ENCODE data around the gene ANAPC13.

Gene ANAPC13, protein sequence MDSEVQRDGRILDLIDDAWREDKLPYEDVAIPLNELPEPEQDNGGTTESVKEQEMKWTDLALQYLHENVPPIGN

DNA sequence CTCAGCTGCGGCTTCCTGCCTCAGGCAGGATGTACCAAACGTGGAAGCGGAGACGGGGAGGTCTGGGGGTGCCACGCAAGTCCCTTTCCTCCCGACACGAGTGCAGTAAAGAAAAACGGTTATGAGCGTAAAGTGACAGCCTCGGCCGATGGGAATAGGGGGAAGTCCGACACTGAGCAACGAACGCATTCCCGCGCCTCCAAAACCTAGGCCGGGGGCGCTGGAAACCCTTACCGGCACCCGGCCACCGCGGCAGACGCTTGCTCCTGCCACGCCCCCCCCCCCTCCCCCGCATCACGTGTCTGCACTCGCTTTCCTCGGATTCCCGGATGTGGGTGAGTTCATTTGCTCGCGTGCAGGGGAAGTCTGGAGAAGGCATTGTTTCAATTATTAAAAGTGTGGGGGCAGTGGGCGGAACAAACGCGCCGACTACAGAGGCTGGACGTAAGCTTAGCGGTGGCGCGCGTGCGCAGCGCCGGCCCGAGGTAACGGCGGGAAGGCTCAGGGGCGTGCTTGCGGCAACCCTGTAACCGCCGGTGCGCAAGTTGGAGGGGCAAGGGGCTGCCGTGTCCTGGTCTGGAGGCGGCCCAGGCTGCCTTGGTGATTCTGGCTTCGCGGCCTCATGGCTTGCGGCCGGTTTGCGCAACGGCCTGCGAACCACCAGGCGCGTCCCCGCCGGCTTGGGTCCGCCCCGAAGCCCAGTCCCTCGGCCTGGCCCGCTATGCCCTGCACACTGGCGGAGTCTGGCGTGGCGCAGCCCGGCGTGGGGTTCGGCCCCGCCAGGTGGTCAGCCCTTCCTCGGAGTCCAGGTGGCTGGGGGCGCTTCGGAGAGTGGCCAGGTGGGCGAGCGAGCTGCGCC lies at the start of gene ANAPC13, which contains the start of gene CEP63:
TSS of gene ANAPC13 (minus strand) at position 268 of the 859 bp plus-strand sequence. CDS start 3,081 bp downstream, outside the sequence.
TSS of gene CEP63 (plus strand) at position 340 of the 859 bp plus-strand sequence. CDS start 9,264 bp downstream, outside the sequence.
- peaks cover 18% of the 10 kb centered on the region for H3K36me3 ChIP-seq (ENCODE audit: control insufficient read depth, low read depth, low read length)
- H3K4me1 ChIP-seq (ENCODE audit: control insufficient read depth, low read depth, low read length), result peaks cover 14% of the 10 kb centered on the region
- peak within 1 kb of the TSS; percentile 90 for H3K9ac ChIP-seq (ENCODE audit: low read length)
- peak within 1 kb of the TSS; percentile 98 for H3K4me3 ChIP-seq (ENCODE audit: low read length)
- no peaks in the 10 kb centered on the region for H3K27me3 ChIP-seq (ENCODE audit: control insufficient read depth, insufficient read depth, low read length)
- no peaks in the 10 kb centered on the region for H3K9me3 ChIP-seq (ENCODE audit: control insufficient read depth, low read depth, low read length)
- peak within 1 kb of the TSS; percentile 83 for H3K27ac ChIP-seq (ENCODE audit: low read length)

DNA sequence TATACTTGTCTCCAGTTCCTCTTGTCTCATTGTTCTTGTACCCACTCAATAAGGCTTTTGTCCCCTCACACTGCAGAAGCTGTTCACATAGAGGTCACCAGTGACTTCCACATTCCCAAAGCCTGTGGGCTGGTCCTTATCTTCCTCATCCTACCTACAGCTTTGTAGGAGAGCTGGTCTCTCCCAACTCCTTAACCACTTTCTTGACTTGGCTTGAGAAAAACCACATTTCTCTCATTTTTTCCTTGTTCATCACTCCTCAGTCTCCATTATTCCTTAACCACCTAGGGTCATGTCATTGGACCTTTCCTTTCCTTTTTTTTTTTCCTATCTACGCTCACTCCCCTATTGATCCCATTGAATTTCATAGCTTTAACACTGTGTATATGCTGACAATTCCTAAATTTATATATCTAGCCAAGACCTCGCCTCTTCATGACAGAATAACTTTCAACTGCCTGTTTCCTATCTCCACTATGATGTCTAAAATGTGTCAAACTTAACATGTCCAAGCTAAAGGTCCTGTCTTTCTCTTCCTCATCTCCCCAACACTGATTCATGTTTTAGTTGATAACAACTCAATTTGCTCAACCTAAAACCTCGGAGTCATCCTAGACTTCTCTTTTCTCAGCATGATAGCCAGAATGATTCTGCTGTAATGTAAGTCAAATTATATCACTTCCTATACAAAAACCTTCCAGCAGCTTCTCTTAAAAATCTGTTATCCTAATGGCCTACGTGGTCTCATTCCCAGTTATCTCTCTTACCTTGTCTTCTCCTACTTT lies 49.6 kb upstream of the ANAPC13 start:
- no peaks in the 10 kb centered on the region for H3K27me3 ChIP-seq (ENCODE audit: control insufficient read depth, insufficient read depth, low read length)
- no peak overlapping the region for H3K9ac ChIP-seq (ENCODE audit: low read length)
- H3K4me3 ChIP-seq (ENCODE audit: low read length), result no peak overlapping the region
- H3K36me3 ChIP-seq (ENCODE audit: control insufficient read depth, low read depth, low read length), result peaks cover 10% of the 10 kb centered on the region
- H3K4me1 ChIP-seq (ENCODE audit: control insufficient read depth, low read depth, low read length), result no peaks in the 10 kb centered on the region
- H3K9me3 ChIP-seq (ENCODE audit: control insufficient read depth, low read depth, low read length), result no peaks in the 10 kb centered on the region
- no peak overlapping the region for H3K27ac ChIP-seq (ENCODE audit: low read length)

- Histone ChIP-seq H3K4me3 (ENCODE audit: low read length) (no peak overlapping the region), H3K36me3 (ENCODE audit: control insufficient read depth, low read depth, low read length) (peaks cover 10% of the 10 kb centered on the region), H3K9ac (ENCODE audit: low read length) (no peak overlapping the region), H3K27me3 (ENCODE audit: control insufficient read depth, insufficient read depth, low read length) (no peaks in the 10 kb centered on the region), H3K9me3 (ENCODE audit: control insufficient read depth, low read depth, low read length) (no peaks in the 10 kb centered on the region), H3K4me1 (ENCODE audit: control insufficient read depth, low read depth, low read length) (no peaks in the 10 kb centered on the region), H3K27ac (ENCODE audit: low read length) (no peak overlapping the region)
Observed at GRCh38 chr3:134533493-134533892, 47.7 kb upstream of the ANAPC13 start.

GRCh38 chr3:134527538-134528186 lies 41.9 kb upstream of the ANAPC13 start:
- Histone ChIP-seq H3K27ac (ENCODE audit: low read length) (no peak overlapping the region), H3K36me3 (ENCODE audit: control insufficient read depth, low read depth, low read length) (no peaks in the 10 kb centered on the region), H3K4me3 (ENCODE audit: low read length) (no peak overlapping the region), H3K9ac (ENCODE audit: low read length) (no peak overlapping the region), H3K4me1 (ENCODE audit: control insufficient read depth, low read depth, low read length) (no peaks in the 10 kb centered on the region), H3K27me3 (ENCODE audit: control insufficient read depth, insufficient read depth, low read length) (no peaks in the 10 kb centered on the region), H3K9me3 (ENCODE audit: control insufficient read depth, low read depth, low read length) (no peaks in the 10 kb centered on the region)

- Histone ChIP-seq H3K4me1 (ENCODE audit: control insufficient read depth, low read depth, low read length) (no peaks in the 10 kb centered on the region), H3K36me3 (ENCODE audit: control insufficient read depth, low read depth, low read length) (no peaks in the 10 kb centered on the region), H3K4me3 (ENCODE audit: low read length) (no peak overlapping the region), H3K9me3 (ENCODE audit: control insufficient read depth, low read depth, low read length) (no peaks in the 10 kb centered on the region), H3K27me3 (ENCODE audit: control insufficient read depth, insufficient read depth, low read length) (no peaks in the 10 kb centered on the region), H3K9ac (ENCODE audit: low read length) (no peak overlapping the region), H3K27ac (ENCODE audit: low read length) (no peak overlapping the region)
Observed at GRCh38 chr3:134527037-134527436, 41.3 kb upstream of the ANAPC13 start.

DNA sequence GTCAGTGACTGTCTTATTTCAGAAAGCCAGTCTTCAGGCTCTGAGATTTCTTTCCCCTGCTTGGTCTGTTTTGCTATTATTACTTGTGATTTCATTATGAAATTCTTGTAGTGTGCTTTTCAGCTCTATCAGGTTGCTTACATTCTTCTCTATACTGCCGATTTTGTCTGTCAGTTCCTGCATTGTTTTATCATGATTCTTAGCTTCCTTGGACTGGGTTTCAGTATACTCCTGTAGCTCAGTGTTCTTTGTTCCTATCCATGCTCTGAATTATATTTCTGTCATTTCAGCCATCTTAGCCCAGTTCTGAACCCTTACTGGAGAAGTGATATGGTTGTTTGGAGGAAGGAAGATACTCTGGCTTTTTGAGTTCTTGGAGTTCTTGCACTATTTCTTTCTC lies 40.5 kb upstream of the ANAPC13 start:
- Histone ChIP-seq H3K9ac (ENCODE audit: low read length) (no peak overlapping the region), H3K4me1 (ENCODE audit: control insufficient read depth, low read depth, low read length) (no peaks in the 10 kb centered on the region), H3K4me3 (ENCODE audit: low read length) (no peak overlapping the region), H3K27ac (ENCODE audit: low read length) (no peak overlapping the region), H3K36me3 (ENCODE audit: control insufficient read depth, low read depth, low read length) (no peaks in the 10 kb centered on the region), H3K27me3 (ENCODE audit: control insufficient read depth, insufficient read depth, low read length) (no peaks in the 10 kb centered on the region), H3K9me3 (ENCODE audit: control insufficient read depth, low read depth, low read length) (no peaks in the 10 kb centered on the region)

GRCh38 chr3:134525293-134525692 lies 39.5 kb upstream of the ANAPC13 start:
- Histone ChIP-seq H3K4me3 (ENCODE audit: low read length) (no peak overlapping the region), H3K9ac (ENCODE audit: low read length) (no peak overlapping the region), H3K27ac (ENCODE audit: low read length) (no peak overlapping the region), H3K27me3 (ENCODE audit: control insufficient read depth, insufficient read depth, low read length) (no peaks in the 10 kb centered on the region), H3K9me3 (ENCODE audit: control insufficient read depth, low read depth, low read length) (no peaks in the 10 kb centered on the region), H3K4me1 (ENCODE audit: control insufficient read depth, low read depth, low read length) (no peaks in the 10 kb centered on the region), H3K36me3 (ENCODE audit: control insufficient read depth, low read depth, low read length) (no peaks in the 10 kb centered on the region)

DNA sequence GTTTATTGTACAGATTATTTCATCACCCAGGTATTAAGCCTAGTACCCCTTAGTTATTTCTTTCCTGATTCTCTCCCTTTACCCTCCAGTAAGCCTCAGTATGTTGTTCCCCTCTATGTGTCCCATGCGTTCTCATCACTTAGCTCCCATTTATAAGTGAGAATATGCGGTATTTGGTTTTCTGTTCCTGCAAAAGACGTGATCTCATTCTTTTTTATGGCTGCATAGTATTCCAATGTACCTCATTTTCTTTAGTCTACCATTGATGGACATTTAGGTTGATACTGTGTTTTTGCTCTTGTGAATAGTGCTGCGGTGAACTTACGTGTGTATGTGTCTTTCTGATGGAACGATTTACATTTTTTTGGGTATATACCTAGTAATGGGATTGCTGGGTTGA lies 36.8 kb upstream of the ANAPC13 start:
- Histone ChIP-seq H3K4me3 (ENCODE audit: low read length) (no peak overlapping the region), H3K36me3 (ENCODE audit: control insufficient read depth, low read depth, low read length) (no peaks in the 10 kb centered on the region), H3K9me3 (ENCODE audit: control insufficient read depth, low read depth, low read length) (no peaks in the 10 kb centered on the region), H3K27me3 (ENCODE audit: control insufficient read depth, insufficient read depth, low read length) (no peaks in the 10 kb centered on the region), H3K9ac (ENCODE audit: low read length) (no peak overlapping the region), H3K4me1 (ENCODE audit: control insufficient read depth, low read depth, low read length) (no peaks in the 10 kb centered on the region), H3K27ac (ENCODE audit: low read length) (no peak overlapping the region)

DNA sequence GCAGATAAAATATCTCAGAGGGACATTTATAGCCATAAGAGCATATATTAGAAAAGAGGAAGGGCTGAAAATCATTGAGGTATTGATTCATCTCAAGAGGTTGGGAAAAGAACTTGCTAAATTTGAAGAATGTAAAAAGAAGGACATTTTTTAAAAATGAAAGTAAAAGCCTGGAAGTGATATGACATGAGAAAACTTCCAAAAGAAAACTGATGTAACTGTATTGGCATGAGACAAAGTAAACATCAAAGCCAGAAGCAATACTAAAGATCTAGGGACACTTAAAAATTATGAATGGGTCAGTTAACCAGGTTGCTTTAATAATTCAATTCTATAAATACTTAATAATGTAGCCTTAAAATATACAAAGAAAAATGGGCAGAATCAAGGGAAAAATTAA lies 32.0 kb upstream of the ANAPC13 start:
- H3K9me3 ChIP-seq (ENCODE audit: control insufficient read depth, low read depth, low read length), result no peaks in the 10 kb centered on the region
- no peak overlapping the region for H3K9ac ChIP-seq (ENCODE audit: low read length)
- H3K27me3 ChIP-seq (ENCODE audit: control insufficient read depth, insufficient read depth, low read length), result no peaks in the 10 kb centered on the region
- H3K4me1 ChIP-seq (ENCODE audit: control insufficient read depth, low read depth, low read length), result no peaks in the 10 kb centered on the region
- H3K36me3 ChIP-seq (ENCODE audit: control insufficient read depth, low read depth, low read length), result no peaks in the 10 kb centered on the region
- H3K27ac ChIP-seq (ENCODE audit: low read length), result no peak overlapping the region
- no peak overlapping the region for H3K4me3 ChIP-seq (ENCODE audit: low read length)

GRCh38 chr3:134516905-134517304 lies 31.1 kb upstream of the ANAPC13 start:
- Histone ChIP-seq H3K4me1 (ENCODE audit: control insufficient read depth, low read depth, low read length) (no peaks in the 10 kb centered on the region), H3K9me3 (ENCODE audit: control insufficient read depth, low read depth, low read length) (no peaks in the 10 kb centered on the region), H3K27me3 (ENCODE audit: control insufficient read depth, insufficient read depth, low read length) (no peaks in the 10 kb centered on the region), H3K36me3 (ENCODE audit: control insufficient read depth, low read depth, low read length) (no peaks in the 10 kb centered on the region), H3K9ac (ENCODE audit: low read length) (no peak overlapping the region), H3K4me3 (ENCODE audit: low read length) (no peak overlapping the region), H3K27ac (ENCODE audit: low read length) (no peak overlapping the region)

DNA sequence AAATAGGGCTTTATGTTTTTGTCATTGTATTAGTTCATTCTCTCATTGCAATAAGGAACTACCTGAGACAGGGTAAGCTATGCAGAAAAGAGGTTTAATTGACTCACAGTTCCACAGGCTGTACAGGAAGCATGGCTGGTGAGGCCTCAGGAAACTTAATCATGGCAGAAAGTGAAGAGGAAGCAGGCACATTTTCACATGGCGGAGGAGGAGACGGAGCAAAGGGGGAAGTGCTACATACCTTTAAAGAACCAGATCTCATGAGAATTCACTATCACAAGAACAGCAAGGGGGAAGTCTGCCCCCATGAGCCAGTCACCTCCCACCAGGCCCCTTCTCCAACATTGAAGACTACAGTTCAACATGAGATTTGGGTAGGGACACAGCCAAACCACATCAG lies 25.7 kb upstream of the ANAPC13 start:
- Histone ChIP-seq H3K4me1 (ENCODE audit: control insufficient read depth, low read depth, low read length) (no peaks in the 10 kb centered on the region), H3K9ac (ENCODE audit: low read length) (no peak overlapping the region), H3K27me3 (ENCODE audit: control insufficient read depth, insufficient read depth, low read length) (no peaks in the 10 kb centered on the region), H3K4me3 (ENCODE audit: low read length) (no peak overlapping the region), H3K9me3 (ENCODE audit: control insufficient read depth, low read depth, low read length) (no peaks in the 10 kb centered on the region), H3K27ac (ENCODE audit: low read length) (no peak overlapping the region), H3K36me3 (ENCODE audit: control insufficient read depth, low read depth, low read length) (no peaks in the 10 kb centered on the region)

Data from iPS-18a (cell line).